Measurements from ENCODE around the gene NRP1.

GRCh38 chr10:33353853-33354252 is 19.4 kb upstream of the NRP1 start:
- TF ChIP-seq CTCF (IDR thresholded peaks at IDR 0.05) = no peak
- no peak for TF ChIP-seq POLR2A (IDR thresholded peaks at IDR 0.05; ENCODE audit: low read length)
